H1 (cell line): ENCODE measurements around the gene COL6A1. TPM values are rescaled to one million over a fixed set of nuclear protein-coding genes. Genes with fewer than 3 reads are reported as not detected.

Source experiments
- CTCF ChIA-PET: fragments of 300-600 bp; sonication (Branson Sonifier 250); formaldehyde crosslinking; loops from one replicate; lab custom pipeline; 2021; ENCODE audit not compliant: partially characterized antibody; lab: Charles Lee
- POLR2A ChIA-PET: fragments of 300-600 bp; sonication (Branson Sonifier 250); formaldehyde crosslinking; loops from one replicate; lab custom pipeline; 2021; ENCODE audit warnings: inconsistent platforms; ENCODE audit not compliant: partially characterized antibody; lab: Charles Lee
- DNase-seq, 2 experiments: peaks; one replicate each; pipeline versions ENCODE4 v3.0.0 to v3.0.0-alpha.2; 2010 to 2022; ENCODE audit warnings: low spot score in 2 of 2, low read depth in 1 of 2, mixed read lengths in 1 of 2
- FAIRE-seq: peaks from 2 replicates; lab custom pipeline; 2011; peaks lifted over from hg19 to GRCh38; lab: Jason Lieb, UNC
- H2AFZ ChIP-seq: 2 replicates; pipeline ENCODE4 v1.8.1; 2012; ENCODE audit warnings: low read length, inconsistent platforms
- H2AK5ac ChIP-seq: 2 replicates; pipeline ENCODE4 v1.6.1; 2013; ENCODE audit warnings: low read depth, low read length
- H2BK120ac ChIP-seq: replicated peaks from 2 replicates; pipeline ENCODE3; 2013; ENCODE audit warnings: low read depth, low read length, inconsistent platforms
- H2BK12ac ChIP-seq: 2 replicates; pipeline ENCODE4 v1.6.1; 2013; ENCODE audit warnings: low read depth, low read length
- H2BK15ac ChIP-seq: 2 replicates; pipeline ENCODE4 v1.6.1; 2013; ENCODE audit warnings: low read length
- H2BK20ac ChIP-seq: 2 replicates; pipeline ENCODE4 v1.6.1; 2013; ENCODE audit warnings: low read length
- H2BK5ac ChIP-seq: 2 replicates; pipeline ENCODE4 v1.6.1; 2013; ENCODE audit warnings: low read depth, low read length
- H3K14ac ChIP-seq: 2 replicates; pipeline ENCODE4 v1.6.1; 2013; ENCODE audit warnings: inconsistent platforms; ENCODE audit not compliant: insufficient read length
- H3K18ac ChIP-seq: 2 replicates; pipeline ENCODE4 v1.6.1; 2013; ENCODE audit warnings: low read length; ENCODE audit errors: extremely low read depth
- H3K23ac ChIP-seq: 2 replicates; pipeline ENCODE4 v1.6.1; 2013; ENCODE audit warnings: inconsistent platforms; ENCODE audit not compliant: insufficient read length
- H3K23me2 ChIP-seq: 2 replicates; pipeline ENCODE4 v1.6.1; 2013; ENCODE audit warnings: low read depth, low read length
- H3K27ac ChIP-seq: 2 replicates; pipeline ENCODE4 v1.6.1; 2011; ENCODE audit warnings: low read depth, low read length, inconsistent platforms
- H3K27me3 ChIP-seq, 4 experiments: replicated peaks in 1 of 4; 1 replicate in 1 of 4; 2 replicates in 3 of 4; pipeline versions ENCODE4 v1.6.1 to v1.8.1; 2011 to 2013; ENCODE audit warnings: low read length in 3 of 4, mild to moderate bottlenecking in 3 of 4, inconsistent platforms in 2 of 4, mixed read lengths in 2 of 4, moderate library complexity in 1 of 4; ENCODE audit not compliant: control insufficient read depth in 3 of 4, insufficient read depth in 3 of 4; ENCODE audit errors: extremely low read depth in 1 of 4
- H3K36me3 ChIP-seq, 4 experiments: 2 replicates each; pipeline versions ENCODE4 v1.6.1 to v1.8.1; 2011 to 2013; ENCODE audit warnings: mild to moderate bottlenecking in 4 of 4, low read length in 3 of 4, moderate library complexity in 2 of 4, control low read depth in 1 of 4, inconsistent platforms in 1 of 4; ENCODE audit not compliant: insufficient read depth in 4 of 4, control insufficient read depth in 2 of 4
- H3K4ac ChIP-seq: replicated peaks from 2 replicates; pipeline ENCODE3; 2013; ENCODE audit warnings: low read length, low read depth, mixed read lengths, inconsistent platforms; ENCODE audit not compliant: insufficient read length
- H3K4me1 ChIP-seq, 4 experiments: replicated peaks in 1 of 4; 1 replicate in 1 of 4; 2 replicates in 3 of 4; pipeline versions ENCODE4 v1.6.1 to v1.8.1; 2011 to 2013; ENCODE audit warnings: low read length in 3 of 4, inconsistent platforms in 2 of 4, mixed read lengths in 1 of 4; ENCODE audit not compliant: insufficient read depth in 4 of 4, control insufficient read depth in 3 of 4
- H3K4me2 ChIP-seq, 2 experiments: 2 replicates each; pipeline versions ENCODE4 v1.6.1 to v1.8.1; 2011 to 2013; ENCODE audit warnings: low read depth in 2 of 2, low read length in 2 of 2, control low read depth in 1 of 2, inconsistent platforms in 1 of 2, mild to moderate bottlenecking in 1 of 2; ENCODE audit not compliant: insufficient read depth in 1 of 2
- H3K4me3 ChIP-seq, 4 experiments: fragments of 200-600, 300-600 bp in 1 of 4; sonication (generic), shearing (Covaris generic), sonication (Bioruptor Twin) in 1 of 4; 2 replicates each; pipeline versions ENCODE4 v1.5.1 to v1.8.1; 2011 to 2016; ENCODE audit warnings: low read length in 4 of 4, low read depth in 3 of 4, control low read depth in 2 of 4, inconsistent platforms in 2 of 4, mild to moderate bottlenecking in 2 of 4, mixed read lengths in 1 of 4, moderate library complexity in 1 of 4; ENCODE audit not compliant: insufficient read depth in 2 of 4; ENCODE audit errors: extremely low read depth in 1 of 4
- H3K56ac ChIP-seq: replicated peaks from 2 replicates; pipeline ENCODE3; 2013; ENCODE audit warnings: low read depth, mild to moderate bottlenecking, mixed read lengths, low read length, inconsistent platforms; ENCODE audit not compliant: insufficient read length
- H3K79me1 ChIP-seq: 2 replicates; pipeline ENCODE4 v1.6.1; 2013; ENCODE audit warnings: low read depth, low read length, control low read depth
- H3K79me2 ChIP-seq, 2 experiments: 2 replicates each; pipeline versions ENCODE4 v1.6.1 to v1.8.1; 2012 to 2013; ENCODE audit warnings: low read length in 2 of 2, mild to moderate bottlenecking in 2 of 2, inconsistent platforms in 1 of 2; ENCODE audit not compliant: insufficient read depth in 2 of 2, control insufficient read depth in 1 of 2
- H3K9ac ChIP-seq, 4 experiments: replicated peaks in 1 of 4; 1 replicate in 1 of 4; 2 replicates in 3 of 4; pipeline versions ENCODE4 v1.6.1 to v1.8.1; 2011 to 2013; ENCODE audit warnings: low read depth in 3 of 4, low read length in 3 of 4, control low read depth in 2 of 4, mild to moderate bottlenecking in 2 of 4, moderate library complexity in 2 of 4, inconsistent platforms in 1 of 4; ENCODE audit errors: extremely low read depth in 1 of 4
- H3K9me3 ChIP-seq, 2 experiments: 2 replicates each; pipeline versions ENCODE4 v1.6.1 to v1.8.1; 2012 to 2013; ENCODE audit warnings: mild to moderate bottlenecking in 2 of 2, moderate library complexity in 2 of 2, control low read depth in 1 of 2, inconsistent platforms in 1 of 2, low read depth in 1 of 2, low read length in 1 of 2, mixed read lengths in 1 of 2; ENCODE audit not compliant: insufficient read depth in 2 of 2
- H4K20me1 ChIP-seq, 2 experiments: replicated peaks in 1 of 2; 2 replicates each; pipeline versions ENCODE3 to v1.8.1; 2011 to 2013; ENCODE audit warnings: inconsistent platforms in 2 of 2, low read length in 2 of 2, mild to moderate bottlenecking in 1 of 2; ENCODE audit not compliant: insufficient read depth in 2 of 2, control insufficient read depth in 1 of 2
- H4K5ac ChIP-seq: 2 replicates; pipeline ENCODE4 v1.6.1; 2013; ENCODE audit warnings: low read length, low read depth, mixed read lengths, inconsistent platforms; ENCODE audit not compliant: insufficient read length
- H4K8ac ChIP-seq: 2 replicates; pipeline ENCODE4 v1.8.0; 2013; ENCODE audit warnings: mild to moderate bottlenecking, moderate library complexity, low read length, inconsistent platforms; ENCODE audit not compliant: insufficient read depth; ENCODE audit errors: extremely low read depth
- H4K91ac ChIP-seq: replicated peaks from 2 replicates; pipeline ENCODE3; 2013; ENCODE audit warnings: low read length, mixed read lengths, inconsistent platforms; ENCODE audit not compliant: insufficient read length
- CEBPB ChIP-seq: IDR thresholded peaks from 2 replicates; pipeline ENCODE4 v1.6.1; 2012; ENCODE audit warnings: low read depth, low read length
- CHD2 ChIP-seq: IDR thresholded peaks from 2 replicates; pipeline ENCODE4 v1.6.1; 2012; ENCODE audit warnings: low read length, improper control_type of control experiment
- CREB1 ChIP-seq: IDR thresholded peaks from 2 replicates; pipeline ENCODE4 v1.6.1; 2012; ENCODE audit warnings: inconsistent platforms
- CTBP2 ChIP-seq: IDR thresholded peaks from 2 replicates; pipeline ENCODE4 v1.7.0; 2011; ENCODE audit warnings: borderline replicate concordance, mild to moderate bottlenecking, moderate library complexity, mixed read lengths, low read length; ENCODE audit not compliant: insufficient read depth, insufficient read length
- EZH2 ChIP-seq: fragments of 200-600 bp; sonication (generic); IDR thresholded peaks from 2 replicates; pipeline ENCODE4 v1.7.1; 2012; ENCODE audit warnings: low read depth, mild to moderate bottlenecking, moderate library complexity, low read length, inconsistent platforms; ENCODE audit not compliant: severe bottlenecking
- GTF2F1 ChIP-seq: IDR thresholded peaks from 2 replicates; pipeline ENCODE4 v1.6.1; 2012; ENCODE audit warnings: low read depth, low read length, improper control_type of control experiment, borderline replicate concordance
- HDAC2 ChIP-seq, 2 experiments: fragments of 300-600 bp in 1 of 2; sonication (generic) in 1 of 2; IDR thresholded peaks; 2 replicates each; pipeline ENCODE4 v1.6.1; 2011 to 2012; ENCODE audit warnings: low read depth in 2 of 2, low read length in 2 of 2, mild to moderate bottlenecking in 2 of 2, moderate library complexity in 2 of 2, borderline replicate concordance in 1 of 2, inconsistent platforms in 1 of 2
- HDAC6 ChIP-seq: IDR thresholded peaks from one replicate; pipeline ENCODE4 v1.7.1; 2012; ENCODE audit warnings: low read depth, mild to moderate bottlenecking, inconsistent platforms, low read length, moderate library complexity
- JUND ChIP-seq: IDR thresholded peaks from 2 replicates; pipeline ENCODE4 v1.6.1; 2011; ENCODE audit warnings: mild to moderate bottlenecking, improper control_type of control experiment, low read length
- SAP30 ChIP-seq: fragments of 300-600 bp; sonication (generic); IDR thresholded peaks from 2 replicates; pipeline ENCODE4 v1.7.1; 2012; ENCODE audit warnings: low read length, moderate library complexity, mild to moderate bottlenecking, inconsistent platforms; ENCODE audit not compliant: insufficient read depth, insufficient replicate concordance
- TAF7 ChIP-seq: optimal IDR thresholded peaks from 2 replicates; pipeline ENCODE3; 2011; ENCODE audit warnings: low read depth, mild to moderate bottlenecking, inconsistent platforms, low read length, moderate library complexity, borderline replicate concordance
- TBP ChIP-seq: IDR thresholded peaks from 2 replicates; pipeline ENCODE4 v1.6.1; 2011; ENCODE audit warnings: low read depth, low read length, improper control_type of control experiment
- WGBS, 2 experiments: shearing (Covaris generic) in 1 of 2; methylation state at CpG; one replicate each; pipeline versions ENCODE4 v1.1.6 to v1.1.7; 2013 to 2015; ENCODE audit warnings: low lambda C conversion rate in 2 of 2, mixed read lengths in 2 of 2, inconsistent platforms in 1 of 2, low coverage in 1 of 2, missing lambda C conversion rate in 1 of 2; ENCODE audit not compliant: insufficient replicate concordance in 2 of 2, insufficient coverage in 1 of 2, insufficient read length in 1 of 2; ENCODE audit errors: extremely low coverage in 1 of 2, missing lambda C conversion rate in 1 of 2; 5-methylcytosine and 5-hydroxymethylcytosine counted together
- polyA plus RNA-seq, 7 experiments: library from polyadenylated mRNA; depleted of rRNA in 3 of 7; stranded (reverse) in 5 of 7; unstranded in 2 of 7; fragments of >200 nt in 5 of 7; fragments of 200-250 nt in 2 of 7; gene quantifications; 1 replicate in 5 of 7; 2 replicates in 1 of 7; 4 replicates in 1 of 7; pipeline versions ENCODE4 v1.2.1 to v1.2.3, GENCODE V29; 2011 to 2013; ENCODE audit warnings: missing spikeins in 2 of 7, mixed read lengths in 2 of 7
- total RNA-seq: library from RNA; stranded (reverse); fragmentation: NEBNext Ultra II Directional; extraction: Animal tissue kit (Norgen Biotek cat#: 25700); gene quantifications from 2 replicates; pipeline ENCODE4 v1.2.1, GENCODE V29; 2021

Gene COL6A1
- total and polyA plus RNA-seq, 2 of the 8 experiments (the other 6 are each of a cell fraction or from before 2014, with no cell fraction given), result 100 to 115 TPM

GRCh38 chr21:45943630-45944540, 37.7 kb upstream of the COL6A1 start:
- H3K79me2 ChIP-seq, result no peaks in the 10 kb centered on the region
- no peak overlapping the region for H2BK20ac ChIP-seq
- POLR2A ChIA-PET, result no interaction called here
- H2BK5ac ChIP-seq, result no peak overlapping the region
- no peaks in the 10 kb centered on the region for H4K20me1 ChIP-seq
- no peaks in the 10 kb centered on the region for H3K36me3 ChIP-seq
- DNase-seq, result no peak
- H4K91ac ChIP-seq, result no peak overlapping the region
- H3K56ac ChIP-seq, result no peak overlapping the region
- no peaks in the 10 kb centered on the region for H3K23me2 ChIP-seq
- WGBS, 2 experiments, result 74% methylated on average over 7 of the region's 8 CpGs; no CpG with 5 or more reads in 1 of the 2 experiments
- H3K18ac ChIP-seq, result no peak overlapping the region
- H4K8ac ChIP-seq, result no peak overlapping the region
- H2BK15ac ChIP-seq, result no peak overlapping the region
- FAIRE-seq, result no peak
- H2AK5ac ChIP-seq, result no peak overlapping the region
- no peak overlapping the region for H2BK12ac ChIP-seq
- no peak overlapping the region for H3K4me2 ChIP-seq
- no peak overlapping the region for H3K4ac ChIP-seq
- peaks cover 0 to 21% of the 10 kb centered on the region in 2 experiments; a peak in 1 of 4 replicates for H3K9me3 ChIP-seq
- H3K4me1 ChIP-seq, result no peaks in the 10 kb centered on the region; a peak in 1 of 7 replicates
- H3K23ac ChIP-seq, result no peak overlapping the region
- no peak overlapping the region for H3K27ac ChIP-seq
- no peak overlapping the region for H2BK120ac ChIP-seq
- H3K79me1 ChIP-seq, result no peaks in the 10 kb centered on the region
- H3K4me3 ChIP-seq, result no peak overlapping the region
- CTCF ChIA-PET, result interaction anchor here (0.7 to 1.0 kb wide), 3 partner anchors 10 to 197 kb away, joined by 3 to 5 read pairs (median 3); no protein-coding TSS in a partner anchor
- H3K27me3 ChIP-seq, result peaks cover 0 to 3% (median 0%) of the 10 kb centered on the region in 4 experiments; a peak in 1 of 7 replicates
- H3K9ac ChIP-seq, result no peak overlapping the region
- no peak overlapping the region for H2AFZ ChIP-seq
- H3K14ac ChIP-seq, result no peak overlapping the region
- no peak overlapping the region for H4K5ac ChIP-seq
- TF ChIP-seq TBP (no peak), CEBPB (no peak), CHD2 (no peak), CTBP2 (no peak), HDAC6 (no peak), SAP30 (no peak), TAF7 (no peak), EZH2 (no peak), CREB1 (no peak), GTF2F1 (no peak), JUND (no peak), HDAC2 (IDR thresholded peaks at IDR 0.05; ENCODE audit: borderline replicate concordance in 1 of 2, low read depth in 2 of 2, low read length in 2 of 2) (no peak)
